ENCODE results near the gene CUTA.
"Not testable (repeated sequence)": the region's sequence is repeated elsewhere in the genome, so short reads cannot be mapped to it uniquely, and the experiment has no call there.

The CUTA gene

DNA sequence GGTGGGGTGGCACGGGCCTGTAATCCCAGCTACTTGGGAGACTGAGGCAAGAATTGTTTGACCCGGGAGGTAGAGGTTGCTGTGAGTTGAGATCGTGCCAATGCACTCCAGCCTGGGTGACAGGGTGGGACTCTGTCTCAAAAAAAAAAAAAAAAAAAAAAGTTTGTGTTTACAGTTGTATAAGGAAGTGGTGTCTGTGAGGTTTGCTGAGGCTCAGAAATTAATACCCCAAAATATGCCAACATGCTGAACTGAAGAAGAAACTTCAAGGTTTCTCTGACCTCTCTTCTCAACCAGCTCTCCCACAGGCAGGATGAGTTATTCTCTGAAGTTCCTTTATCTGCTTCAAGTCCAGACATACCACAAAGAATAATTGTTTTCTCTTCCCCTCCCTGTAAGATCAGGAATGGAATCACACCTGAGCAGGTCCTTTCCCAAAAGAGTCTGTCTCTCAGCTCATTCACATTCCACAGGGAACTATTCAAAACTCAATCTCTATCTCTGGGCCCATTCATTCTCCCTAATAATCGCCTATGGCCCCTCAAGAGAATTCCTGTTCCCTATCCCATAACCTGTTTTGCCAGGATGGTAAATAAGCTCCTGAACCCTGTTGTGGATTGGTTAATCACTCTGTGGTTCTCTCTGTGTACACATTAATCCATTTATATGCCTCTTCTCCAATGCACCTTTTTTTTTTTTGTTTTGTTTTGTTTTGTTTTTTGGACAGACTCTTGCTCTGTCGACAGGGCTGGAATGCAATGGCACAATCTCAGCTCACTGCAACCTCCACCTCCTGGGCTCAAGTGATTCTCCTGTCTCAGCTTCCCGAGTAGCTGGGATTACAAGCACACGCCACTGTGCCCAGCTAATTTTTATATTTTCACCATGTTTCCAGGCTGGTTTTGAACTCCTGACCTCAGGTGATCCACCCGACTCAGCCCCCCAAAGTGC lies 43.7 kb downstream of the CUTA start:
- DNase-seq (ENCODE audit: low read depth in 2 of 2, low spot score in 1 of 2), result no peak

DNA sequence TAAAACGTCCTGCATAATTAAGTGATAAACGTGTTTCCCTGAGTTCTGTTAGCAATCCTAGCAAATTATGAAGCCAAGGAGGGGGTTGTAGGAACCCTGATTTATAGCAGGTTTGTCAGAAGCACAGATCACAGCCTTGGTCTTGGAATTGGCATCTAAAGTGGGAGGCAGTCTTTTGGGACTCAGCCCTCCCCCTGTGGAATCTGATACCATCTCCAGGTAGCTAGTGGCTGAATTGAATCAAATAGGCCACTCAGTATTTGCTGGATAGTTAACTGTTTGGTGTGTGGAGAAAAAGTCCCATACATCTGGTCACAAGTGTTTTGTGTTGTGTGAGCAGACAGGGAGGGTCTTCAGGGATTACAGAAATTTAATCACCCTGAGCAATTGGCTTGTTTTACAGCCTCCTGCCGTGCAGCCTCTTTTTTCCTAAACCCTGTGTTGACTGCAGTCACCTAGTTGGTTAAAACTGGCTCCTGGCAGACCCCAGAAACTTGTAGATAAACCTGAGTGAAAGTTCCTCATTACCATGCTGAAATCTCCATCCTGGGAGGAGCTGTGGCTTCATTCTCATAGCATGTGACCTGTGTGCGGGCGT lies 45.3 kb downstream of the CUTA start:
- DNase-seq (ENCODE audit: low read depth in 2 of 2, low spot score in 1 of 2), result no peak

GRCh38 chr6:33371901-33372300 lies 46.0 kb downstream of the CUTA start:
- not testable (repeated sequence) for DNase-seq (ENCODE audit: low read depth in 2 of 2, low spot score in 1 of 2)

DNA sequence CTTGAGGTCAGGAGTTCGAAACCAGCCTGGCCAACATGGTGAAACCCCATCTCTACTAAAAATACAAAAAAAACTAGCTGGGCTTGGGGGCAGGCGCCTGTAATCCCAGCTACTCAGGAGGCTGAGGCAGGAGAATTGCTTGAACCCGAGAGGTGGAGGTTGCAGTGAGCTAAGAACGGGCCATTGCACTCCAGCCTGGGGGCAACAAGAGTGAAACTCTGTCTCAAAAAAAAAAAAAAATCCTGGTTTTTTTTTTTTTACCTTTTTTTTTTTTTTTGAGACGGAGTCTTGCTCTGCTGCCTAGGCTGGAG lies 50.2 kb downstream of the CUTA start:
- DNase-seq (ENCODE audit: low read depth in 2 of 2, low spot score in 1 of 2), result not testable (repeated sequence)

DNA sequence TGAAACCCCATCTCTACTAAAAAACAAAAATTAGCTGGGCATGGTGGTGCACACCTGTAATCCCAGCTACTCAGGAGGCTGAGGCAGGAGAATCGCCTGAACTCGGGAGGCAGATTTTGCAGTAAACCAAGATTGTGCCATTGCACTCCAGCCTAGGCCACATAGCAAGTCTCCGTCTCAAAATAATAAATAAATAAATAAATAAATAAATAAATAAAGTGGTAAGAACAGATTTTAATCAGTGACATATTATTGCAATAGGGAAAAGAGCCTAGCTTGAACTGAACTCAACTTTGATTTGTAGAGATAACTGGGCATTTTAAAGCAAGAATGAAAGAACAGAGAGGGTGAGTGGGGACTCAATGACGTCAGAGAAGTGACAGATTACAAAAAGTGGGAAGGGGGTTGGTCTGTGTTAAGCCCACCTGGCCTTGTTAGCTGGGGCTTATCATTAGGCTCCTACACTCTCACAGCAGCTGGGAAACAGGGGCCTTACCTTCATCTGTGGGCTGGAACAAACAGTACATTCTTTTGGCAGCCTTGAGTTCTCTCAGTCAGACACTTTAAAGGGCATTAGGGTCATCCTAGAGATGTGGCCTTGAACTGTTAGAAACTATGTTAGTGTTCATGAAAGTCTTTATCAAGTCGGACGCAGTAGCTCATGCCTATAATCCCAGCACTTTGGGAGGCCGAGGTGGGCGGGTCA lies 50.7 kb downstream of the CUTA start:
- DNase-seq (ENCODE audit: low read depth in 2 of 2, low spot score in 1 of 2), result no peak
